WTC11 (cell line): Measurements from ENCODE around the gene COX4I1. TPM values are rescaled to one million over a fixed set of nuclear protein-coding genes. Genes with fewer than 3 reads are reported as not detected.

Experiments used
- ATAC-seq: fragments of 200-7000 bp; cut with Tn5 transposase; 2 replicates; pipeline ENCODE4 v1.10.0; 2021; ENCODE audit warnings: mild to moderate bottlenecking, moderate library complexity
- CTCF ChIA-PET: fragments of 300-600 bp; sonication (Branson Sonifier 250); formaldehyde crosslinking; loops from one replicate; lab custom pipeline; 2021; ENCODE audit warnings: antibody characterized with exemption; lab: Charles Lee
- POLR2A ChIA-PET: fragments of 350-600 bp; sonication (Branson Sonifier 250); formaldehyde crosslinking; loops from one replicate; lab custom pipeline; 2021; ENCODE audit warnings: antibody characterized with exemption; lab: Charles Lee
- DNase-seq: peaks from one replicate; pipeline ENCODE4 v3.0.0; 2021; ENCODE audit warnings: low spot score
- H3K27ac Mint-ChIP-seq: 2 replicates; pipeline ENCODE4 v1.8.0; 2021; ENCODE audit warnings: mixed read lengths
- H3K27me3 Mint-ChIP-seq: 2 replicates; pipeline ENCODE4 v1.8.0; 2021; ENCODE audit warnings: low read depth, mild to moderate bottlenecking, moderate library complexity, mixed read lengths
- H3K36me3 Mint-ChIP-seq: 2 replicates; pipeline ENCODE4 v1.8.0; 2021; ENCODE audit warnings: mixed read lengths
- H3K4me1 Mint-ChIP-seq: 2 replicates; pipeline ENCODE4 v1.8.0; 2022; ENCODE audit warnings: mixed read lengths
- H3K4me3 Mint-ChIP-seq: 2 replicates; pipeline ENCODE4 v1.8.0; 2021; ENCODE audit warnings: mild to moderate bottlenecking, moderate library complexity, mixed read lengths
- H3K9me3 Mint-ChIP-seq: 2 replicates; pipeline ENCODE4 v1.8.0; 2021; ENCODE audit warnings: mixed read lengths
- ATF2 ChIP-seq: sonication (generic); formaldehyde crosslinking; IDR thresholded peaks from 2 replicates; pipeline ENCODE4 v1.8.1; 2022; ENCODE audit warnings: low read depth, missing genetic modification reagents, borderline replicate concordance
- ELF4 ChIP-seq: sonication (generic); formaldehyde crosslinking; IDR thresholded peaks from 2 replicates; pipeline ENCODE4 v1.8.1; 2022; ENCODE audit warnings: low read depth, mild to moderate bottlenecking, moderate library complexity, missing genetic modification reagents
- ETV6 ChIP-seq: sonication (generic); formaldehyde crosslinking; IDR thresholded peaks from 2 replicates; pipeline ENCODE4 v1.8.1; 2022; ENCODE audit warnings: mild to moderate bottlenecking, missing genetic modification reagents
- HMGA2 ChIP-seq: fragments of 250-450 bp; sonication (Bioruptor Pico); IDR thresholded peaks from 2 replicates; pipeline ENCODE4 v1.4.0; 2021; ENCODE audit warnings: mild to moderate bottlenecking, moderate library complexity
- IRF1 ChIP-seq: sonication (generic); formaldehyde crosslinking; IDR thresholded peaks from 2 replicates; pipeline ENCODE4 v1.8.0; 2023; ENCODE audit warnings: missing genetic modification reagents
- IRF2 ChIP-seq: sonication (generic); formaldehyde crosslinking; IDR thresholded peaks from 2 replicates; pipeline ENCODE4 v1.8.0; 2022; ENCODE audit warnings: low read depth, missing genetic modification reagents, borderline replicate concordance
- MLX ChIP-seq: sonication (generic); formaldehyde crosslinking; IDR thresholded peaks from 2 replicates; pipeline ENCODE4 v1.8.1; 2023; ENCODE audit warnings: mild to moderate bottlenecking, missing genetic modification reagents, moderate library complexity
- MXD4 ChIP-seq: fragments of 250-450 bp; sonication (Bioruptor Pico); IDR thresholded peaks from 2 replicates; pipeline ENCODE4 v1.8.0; 2021; ENCODE audit warnings: mild to moderate bottlenecking, moderate library complexity, borderline replicate concordance
- NFYB ChIP-seq: sonication (generic); formaldehyde crosslinking; conservative IDR thresholded peaks from 2 replicates; pipeline ENCODE4 v1.8.0; 2022; ENCODE audit warnings: low read depth, missing genetic modification reagents
- RELA ChIP-seq: sonication (generic); formaldehyde crosslinking; IDR thresholded peaks from 2 replicates; pipeline ENCODE4 v1.8.1; 2022; ENCODE audit warnings: missing genetic modification reagents, mild to moderate bottlenecking, borderline replicate concordance
- RORB ChIP-seq: fragments of 250-450 bp; sonication (Bioruptor Pico); IDR thresholded peaks from 2 replicates; pipeline ENCODE4 v1.9.0; 2021; ENCODE audit warnings: mild to moderate bottlenecking
- SMAD4 ChIP-seq: sonication (generic); formaldehyde crosslinking; IDR thresholded peaks from 2 replicates; pipeline ENCODE4 v1.8.0; 2022; ENCODE audit warnings: mild to moderate bottlenecking, missing genetic modification reagents
- TEAD4 ChIP-seq: sonication (generic); formaldehyde crosslinking; IDR thresholded peaks from 2 replicates; pipeline ENCODE4 v1.8.0; 2022; ENCODE audit warnings: mild to moderate bottlenecking, missing genetic modification reagents
- ZBTB21 ChIP-seq: sonication (generic); formaldehyde crosslinking; IDR thresholded peaks from 2 replicates; pipeline ENCODE4 v1.8.1; 2023; ENCODE audit warnings: mild to moderate bottlenecking, missing genetic modification reagents, borderline replicate concordance
- total RNA-seq: library from RNA; stranded (reverse); gene quantifications from 3 replicates; pipeline ENCODE4 v1.2.3, GENCODE V29; 2021
- TF ChIP-seq, protein P1 (sequence below): fragments of 250-450 bp; sonication (Bioruptor Pico); conservative IDR thresholded peaks from 2 replicates; pipeline ENCODE4 v1.9.0; 2021; ENCODE audit warnings: mild to moderate bottlenecking
- TF ChIP-seq, protein P2 (sequence below): sonication (generic); formaldehyde crosslinking; IDR thresholded peaks from 2 replicates; pipeline ENCODE4 v1.8.0; 2023; ENCODE audit warnings: missing genetic modification reagents, mild to moderate bottlenecking, borderline replicate concordance

Gene COX4I1
- total RNA-seq, 1 experiment from 2014 or later, result 618 TPM

GRCh38 chr16:85838381-85838780 is 38.9 kb downstream of the COX4I1 start:
- ATAC-seq (no peak), DNase-seq (no peak)
- H3K36me3 Mint-ChIP-seq, result peaks cover 2% of the 10 kb centered on the region; the same call in 1 of the 2 replicates
- 0 out of 2 replicates have a peak, but pooled peaks cover 5% of the 10 kb centered on the region for H3K27me3 Mint-ChIP-seq
- H3K4me1 Mint-ChIP-seq, result no peaks in the 10 kb centered on the region
- TF ChIP-seq RELA (CRISPR knock-in tag) (no peak), TEAD4 (CRISPR knock-in tag) (no peak), ATF2 (CRISPR knock-in tag) (no peak), IRF1 (CRISPR knock-in tag) (no peak), HMGA2 (CRISPR knock-in tag) (no peak), ETV6 (no peak), MXD4 (CRISPR knock-in tag) (no peak), RORB (no peak), NFYB (CRISPR knock-in tag) (no peak), MLX (CRISPR knock-in tag) (no peak), IRF2 (CRISPR knock-in tag) (no peak), SMAD4 (CRISPR knock-in tag) (no peak), ZBTB21 (CRISPR knock-in tag) (no peak), ELF4 (CRISPR knock-in tag) (no peak)
- TF ChIP-seq, protein P1, sequence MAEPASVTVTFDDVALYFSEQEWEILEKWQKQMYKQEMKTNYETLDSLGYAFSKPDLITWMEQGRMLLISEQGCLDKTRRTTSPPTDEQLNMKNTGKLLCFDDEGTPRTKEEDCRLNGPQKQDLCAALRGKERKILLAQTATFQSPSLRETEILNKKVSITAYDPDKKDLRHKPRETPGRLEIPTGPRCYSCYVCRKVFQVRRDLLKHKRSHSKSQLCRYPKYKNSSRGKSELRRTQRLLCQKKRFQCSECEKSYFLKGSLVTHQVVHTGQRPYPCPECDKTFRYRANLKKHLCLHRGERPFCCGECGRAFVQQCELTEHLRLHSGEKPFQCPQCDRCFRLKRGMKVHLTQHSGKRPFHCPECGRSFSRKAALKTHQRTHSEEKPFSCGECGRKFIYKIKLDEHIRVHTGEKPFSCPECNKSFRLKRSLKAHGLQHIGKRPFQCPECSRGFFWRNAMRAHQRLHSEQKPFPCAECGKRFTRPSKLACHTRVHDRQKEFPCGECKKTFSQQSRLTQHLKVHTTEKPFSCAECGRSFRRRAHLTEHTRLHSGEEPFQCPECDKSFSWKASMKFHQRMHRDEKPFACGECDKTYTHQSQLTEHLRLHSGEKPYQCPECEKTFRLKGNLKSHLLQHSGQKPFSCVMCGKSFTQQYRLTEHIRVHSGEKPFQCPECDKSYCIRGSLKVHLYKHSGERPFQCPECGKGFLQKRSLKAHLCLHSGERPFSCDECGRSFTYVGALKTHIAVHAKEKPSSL (CRISPR knock-in tag), result no peak
- TF ChIP-seq, protein P2, sequence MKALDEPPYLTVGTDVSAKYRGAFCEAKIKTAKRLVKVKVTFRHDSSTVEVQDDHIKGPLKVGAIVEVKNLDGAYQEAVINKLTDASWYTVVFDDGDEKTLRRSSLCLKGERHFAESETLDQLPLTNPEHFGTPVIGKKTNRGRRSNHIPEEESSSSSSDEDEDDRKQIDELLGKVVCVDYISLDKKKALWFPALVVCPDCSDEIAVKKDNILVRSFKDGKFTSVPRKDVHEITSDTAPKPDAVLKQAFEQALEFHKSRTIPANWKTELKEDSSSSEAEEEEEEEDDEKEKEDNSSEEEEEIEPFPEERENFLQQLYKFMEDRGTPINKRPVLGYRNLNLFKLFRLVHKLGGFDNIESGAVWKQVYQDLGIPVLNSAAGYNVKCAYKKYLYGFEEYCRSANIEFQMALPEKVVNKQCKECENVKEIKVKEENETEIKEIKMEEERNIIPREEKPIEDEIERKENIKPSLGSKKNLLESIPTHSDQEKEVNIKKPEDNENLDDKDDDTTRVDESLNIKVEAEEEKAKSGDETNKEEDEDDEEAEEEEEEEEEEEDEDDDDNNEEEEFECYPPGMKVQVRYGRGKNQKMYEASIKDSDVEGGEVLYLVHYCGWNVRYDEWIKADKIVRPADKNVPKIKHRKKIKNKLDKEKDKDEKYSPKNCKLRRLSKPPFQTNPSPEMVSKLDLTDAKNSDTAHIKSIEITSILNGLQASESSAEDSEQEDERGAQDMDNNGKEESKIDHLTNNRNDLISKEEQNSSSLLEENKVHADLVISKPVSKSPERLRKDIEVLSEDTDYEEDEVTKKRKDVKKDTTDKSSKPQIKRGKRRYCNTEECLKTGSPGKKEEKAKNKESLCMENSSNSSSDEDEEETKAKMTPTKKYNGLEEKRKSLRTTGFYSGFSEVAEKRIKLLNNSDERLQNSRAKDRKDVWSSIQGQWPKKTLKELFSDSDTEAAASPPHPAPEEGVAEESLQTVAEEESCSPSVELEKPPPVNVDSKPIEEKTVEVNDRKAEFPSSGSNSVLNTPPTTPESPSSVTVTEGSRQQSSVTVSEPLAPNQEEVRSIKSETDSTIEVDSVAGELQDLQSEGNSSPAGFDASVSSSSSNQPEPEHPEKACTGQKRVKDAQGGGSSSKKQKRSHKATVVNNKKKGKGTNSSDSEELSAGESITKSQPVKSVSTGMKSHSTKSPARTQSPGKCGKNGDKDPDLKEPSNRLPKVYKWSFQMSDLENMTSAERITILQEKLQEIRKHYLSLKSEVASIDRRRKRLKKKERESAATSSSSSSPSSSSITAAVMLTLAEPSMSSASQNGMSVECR (CRISPR knock-in tag), result no peak
- peaks cover 20% of the 10 kb centered on the region for H3K9me3 Mint-ChIP-seq
- no peak overlapping the region for H3K27ac Mint-ChIP-seq
- POLR2A ChIA-PET, result no interaction called here
- no peak overlapping the region for H3K4me3 Mint-ChIP-seq
- CTCF ChIA-PET, result interaction anchor here (10.4 kb wide), 1 partner anchor 18 kb away, joined by 67 read pairs; no protein-coding TSS in a partner anchor
